PC-9 (cell line): ENCODE data around the gene PITRM1. TPM values are rescaled to one million over a fixed set of nuclear protein-coding genes. Genes with fewer than 3 reads are reported as not detected.
A peak's percentile ranks its signal among the peaks of the same experiment; 100 is the strongest.
"Not testable (repeated sequence)": the region's sequence is repeated elsewhere in the genome, so short reads cannot be mapped to it uniquely, and the experiment has no call there.

Experiments used
- Bru-seq: library from RNA; stranded (reverse); fragments of 400-500 nt; gene quantifications from one replicate; lab custom pipeline; 2021; lab: Mats Ljungman, UMichigan
- BruChase-seq, 2 experiments: library from RNA; stranded (reverse); fragments of 400-500 nt; gene quantifications; one replicate each; lab custom pipeline; 2021; lab: Mats Ljungman, UMichigan
- BruUV-seq: library from RNA; stranded (reverse); fragments of 400-500 nt; replicated peaks from 2 replicates; lab custom pipeline; 2021; lab: Mats Ljungman, UMichigan
- CTCF ChIA-PET: fragments of 300-600 bp; sonication (Branson Sonifier 250); formaldehyde crosslinking; loops from one replicate; lab custom pipeline; 2022; ENCODE audit warnings: antibody characterized with exemption; lab: Charles Lee
- POLR2A ChIA-PET: fragments of 300-600 bp; sonication (Branson Sonifier 250); formaldehyde crosslinking; loops from one replicate; lab custom pipeline; 2022; ENCODE audit warnings: antibody characterized with exemption; ENCODE audit not compliant: unreplicated experiment; lab: Charles Lee
- DNase-seq, 2 experiments: peaks; one replicate each; pipeline versions ENCODE4 v3.0.0 to v3.0.0-alpha.2; 2015 to 2022; ENCODE audit warnings: mixed read lengths in 1 of 2
- H2AFZ ChIP-seq: fragments of 200-600 bp; sonication (generic); 2 replicates; pipeline ENCODE4 v1.8.1; 2017; ENCODE audit warnings: antibody characterized with exemption
- H3F3A ChIP-seq: fragments of 200-600 bp; sonication (generic); 2 replicates; pipeline ENCODE4 v1.8.1; 2017; ENCODE audit warnings: antibody characterized with exemption, mild to moderate bottlenecking, low read depth; ENCODE audit not compliant: insufficient read depth
- H3K27ac ChIP-seq: fragments of 200-600 bp; sonication (generic); 2 replicates; pipeline ENCODE4 v1.6.1; 2016; ENCODE audit warnings: mixed run types
- H3K27me3 ChIP-seq: fragments of 200-600 bp; sonication (generic); 2 replicates; pipeline ENCODE4 v1.6.1; 2016; ENCODE audit warnings: low read depth, mixed run types; ENCODE audit not compliant: insufficient read depth
- H3K36me3 ChIP-seq: fragments of 200-600 bp; sonication (generic); 2 replicates; pipeline ENCODE4 v1.6.1; 2016; ENCODE audit warnings: low read depth, mixed run types
- H3K4me1 ChIP-seq: fragments of 200-600 bp; sonication (generic); replicated peaks from 2 replicates; pipeline ENCODE4 v1.6.1; 2016; ENCODE audit warnings: mixed run types; ENCODE audit not compliant: insufficient read depth
- H3K4me2 ChIP-seq: fragments of 200-600 bp; sonication (generic); 2 replicates; pipeline ENCODE4 v1.6.1; 2017; ENCODE audit warnings: mixed run types
- H3K4me3 ChIP-seq: fragments of 200-600 bp; sonication (generic); 2 replicates; pipeline ENCODE4 v1.6.1; 2016; ENCODE audit warnings: mixed run types
- H3K79me2 ChIP-seq: fragments of 200-600 bp; sonication (generic); 2 replicates; pipeline ENCODE4 v1.6.1; 2017; ENCODE audit warnings: low read depth, mixed run types
- H3K9me2 ChIP-seq: fragments of 200-600 bp; sonication (generic); 2 replicates; pipeline ENCODE4 v1.8.1; 2017; ENCODE audit warnings: mild to moderate bottlenecking; ENCODE audit not compliant: insufficient read depth
- H3K9me3 ChIP-seq: fragments of 200-600 bp; sonication (generic); 2 replicates; pipeline ENCODE4 v1.8.1; 2016; ENCODE audit warnings: low read depth; ENCODE audit not compliant: insufficient read depth
- H4K20me1 ChIP-seq: fragments of 200-600 bp; sonication (generic); 2 replicates; pipeline ENCODE4 v1.8.1; 2017; ENCODE audit not compliant: insufficient read depth
- EZH2 ChIP-seq: fragments of 200-600 bp; sonication (generic); IDR thresholded peaks from 2 replicates; pipeline ENCODE4 v1.8.0; 2017; ENCODE audit warnings: antibody characterized with exemption, low read depth
- intact Hi-C: fragments of 100-400 bp; cut with micrococcal nuclease; formaldehyde crosslinking; loops from one replicate; pipeline ENCODE4 v1.10.0; 2022; ENCODE audit not compliant: unreplicated experiment
- long read RNA-seq: library from polyadenylated mRNA; stranded (forward); transcript quantifications from one replicate; pipeline ENCODE4 v2.0.0, GENCODE V29; 2022
- total RNA-seq: library from RNA; stranded (reverse); gene quantifications from 2 replicates; pipeline ENCODE4 v1.2.3, GENCODE V29; 2021
- TF ChIP-seq, protein P1 (sequence below): fragments of 200-600 bp; sonication (generic); conservative IDR thresholded peaks from 2 replicates; pipeline ENCODE4 v1.6.1; 2017; ENCODE audit warnings: mixed run types, antibody characterized with exemption, mild to moderate bottlenecking, moderate library complexity

Gene PITRM1, protein sequence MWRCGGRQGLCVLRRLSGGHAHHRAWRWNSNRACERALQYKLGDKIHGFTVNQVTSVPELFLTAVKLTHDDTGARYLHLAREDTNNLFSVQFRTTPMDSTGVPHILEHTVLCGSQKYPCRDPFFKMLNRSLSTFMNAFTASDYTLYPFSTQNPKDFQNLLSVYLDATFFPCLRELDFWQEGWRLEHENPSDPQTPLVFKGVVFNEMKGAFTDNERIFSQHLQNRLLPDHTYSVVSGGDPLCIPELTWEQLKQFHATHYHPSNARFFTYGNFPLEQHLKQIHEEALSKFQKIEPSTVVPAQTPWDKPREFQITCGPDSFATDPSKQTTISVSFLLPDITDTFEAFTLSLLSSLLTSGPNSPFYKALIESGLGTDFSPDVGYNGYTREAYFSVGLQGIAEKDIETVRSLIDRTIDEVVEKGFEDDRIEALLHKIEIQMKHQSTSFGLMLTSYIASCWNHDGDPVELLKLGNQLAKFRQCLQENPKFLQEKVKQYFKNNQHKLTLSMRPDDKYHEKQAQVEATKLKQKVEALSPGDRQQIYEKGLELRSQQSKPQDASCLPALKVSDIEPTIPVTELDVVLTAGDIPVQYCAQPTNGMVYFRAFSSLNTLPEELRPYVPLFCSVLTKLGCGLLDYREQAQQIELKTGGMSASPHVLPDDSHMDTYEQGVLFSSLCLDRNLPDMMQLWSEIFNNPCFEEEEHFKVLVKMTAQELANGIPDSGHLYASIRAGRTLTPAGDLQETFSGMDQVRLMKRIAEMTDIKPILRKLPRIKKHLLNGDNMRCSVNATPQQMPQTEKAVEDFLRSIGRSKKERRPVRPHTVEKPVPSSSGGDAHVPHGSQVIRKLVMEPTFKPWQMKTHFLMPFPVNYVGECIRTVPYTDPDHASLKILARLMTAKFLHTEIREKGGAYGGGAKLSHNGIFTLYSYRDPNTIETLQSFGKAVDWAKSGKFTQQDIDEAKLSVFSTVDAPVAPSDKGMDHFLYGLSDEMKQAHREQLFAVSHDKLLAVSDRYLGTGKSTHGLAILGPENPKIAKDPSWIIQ
- total RNA-seq (92.3 and 124 TPM in 2 replicates), Bru-seq, nascent RNA (percentile 89 among the genes with signal in this experiment), BruChase-seq, experiment 1, labeled RNA remaining after a 2-hour chase (percentile 88 among the genes with signal in this experiment), BruChase-seq, experiment 2, labeled RNA remaining after a 6-hour chase (percentile 91 among the genes with signal in this experiment)
- long read RNA-seq, transcript PITRM1-201 (27 exons, 3,450 nt): major isoform, 102 of 140 reads
- long read RNA-seq, partial matches to known transcripts: 18 of 140 reads
- long read RNA-seq, other reads (novel, unspliced or antisense): 17 of 140 reads

DNA sequence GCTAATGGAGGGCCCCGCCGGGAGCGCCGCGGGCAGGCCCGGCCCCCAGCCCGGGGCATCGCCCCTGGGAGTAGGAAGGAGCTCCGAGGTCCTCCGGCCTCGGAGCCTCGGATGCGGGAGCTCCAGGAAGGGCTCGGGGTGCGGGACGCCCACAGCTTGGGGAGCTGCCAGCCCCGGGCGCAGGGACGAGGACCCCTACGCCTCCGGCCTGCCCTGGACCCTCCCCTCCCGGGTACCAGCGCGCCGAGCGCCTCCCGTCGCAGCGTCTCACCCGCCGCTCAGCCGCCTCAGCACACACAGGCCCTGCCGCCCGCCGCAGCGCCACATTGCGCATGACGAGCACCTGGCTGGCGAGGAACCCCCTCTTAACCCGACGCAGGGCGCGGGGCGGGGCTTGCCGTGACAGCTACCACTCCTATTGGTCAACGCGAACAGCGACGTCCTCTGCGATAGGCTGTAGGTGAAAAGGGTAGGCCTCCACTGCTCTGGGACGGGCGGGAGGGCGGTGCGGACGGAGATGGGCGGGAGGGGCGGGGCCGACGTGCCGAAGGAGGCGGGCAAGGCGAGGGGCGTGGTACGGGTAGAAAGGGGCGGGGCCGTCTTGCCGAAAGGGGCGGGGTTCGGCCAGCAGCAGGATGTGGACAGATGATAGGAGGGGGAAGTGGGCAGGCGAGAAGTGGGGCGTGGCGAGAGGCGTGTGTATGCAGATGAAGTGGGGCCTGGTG lies at the start of gene PITRM1:
PITRM1 (minus strand) TSS at position 337 of the 725 bp plus-strand sequence; CDS start at position 327, 10 bp downstream.
- DNase-seq: peak; percentile 93 to 98
- peak within 1 kb of the TSS; percentile 94 for H3K4me3 ChIP-seq
- H3K4me2 ChIP-seq: peak within 1 kb of the TSS; percentile 92
- no peaks in the 10 kb centered on the region for H3K27me3 ChIP-seq
- CTCF ChIA-PET: interaction anchor here (0.6 to 1.1 kb wide), 5 partner anchors 605 to 1660 kb away, joined by 3 to 8 read pairs (median 3); no protein-coding TSS in a partner anchor
- TF ChIP-seq, protein P1, sequence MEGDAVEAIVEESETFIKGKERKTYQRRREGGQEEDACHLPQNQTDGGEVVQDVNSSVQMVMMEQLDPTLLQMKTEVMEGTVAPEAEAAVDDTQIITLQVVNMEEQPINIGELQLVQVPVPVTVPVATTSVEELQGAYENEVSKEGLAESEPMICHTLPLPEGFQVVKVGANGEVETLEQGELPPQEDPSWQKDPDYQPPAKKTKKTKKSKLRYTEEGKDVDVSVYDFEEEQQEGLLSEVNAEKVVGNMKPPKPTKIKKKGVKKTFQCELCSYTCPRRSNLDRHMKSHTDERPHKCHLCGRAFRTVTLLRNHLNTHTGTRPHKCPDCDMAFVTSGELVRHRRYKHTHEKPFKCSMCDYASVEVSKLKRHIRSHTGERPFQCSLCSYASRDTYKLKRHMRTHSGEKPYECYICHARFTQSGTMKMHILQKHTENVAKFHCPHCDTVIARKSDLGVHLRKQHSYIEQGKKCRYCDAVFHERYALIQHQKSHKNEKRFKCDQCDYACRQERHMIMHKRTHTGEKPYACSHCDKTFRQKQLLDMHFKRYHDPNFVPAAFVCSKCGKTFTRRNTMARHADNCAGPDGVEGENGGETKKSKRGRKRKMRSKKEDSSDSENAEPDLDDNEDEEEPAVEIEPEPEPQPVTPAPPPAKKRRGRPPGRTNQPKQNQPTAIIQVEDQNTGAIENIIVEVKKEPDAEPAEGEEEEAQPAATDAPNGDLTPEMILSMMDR: no peak
- no peak for TF ChIP-seq EZH2
- H3F3A ChIP-seq: peaks cover 9% of the 10 kb centered on the region; the same call in 1 of the 2 replicates
- H3K79me2 ChIP-seq: peaks cover 29% of the 10 kb centered on the region
- POLR2A ChIA-PET: interaction anchor here (0.6 to 0.9 kb wide), 7 partner anchors 37 to 1607 kb away, joined by 3 to 17 read pairs (median 4); no protein-coding TSS in a partner anchor
- no peaks in the 10 kb centered on the region for H4K20me1 ChIP-seq
- intact Hi-C loops: loop anchor here (2.0 to 5.0 kb wide), 2 partner anchors 102 to 125 kb away; no protein-coding TSS in a partner anchor
- H3K4me1 ChIP-seq: peaks cover 8% of the 10 kb centered on the region
- no peaks in the 10 kb centered on the region for H3K36me3 ChIP-seq
- peak within 1 kb of the TSS; percentile 82 for H2AFZ ChIP-seq
- H3K9me2 ChIP-seq: no peaks in the 10 kb centered on the region
- no peaks in the 10 kb centered on the region for H3K9me3 ChIP-seq
- H3K27ac ChIP-seq: peak within 1 kb of the TSS; percentile 76
- BruUV-seq: no TSS peak

GRCh38 chr10:3222068-3222467 lies 49.5 kb upstream of the PITRM1 start:
- no peaks in the 10 kb centered on the region for H4K20me1 ChIP-seq
- no peak overlapping the region for H3K4me2 ChIP-seq
- no peak overlapping the region for H3K4me3 ChIP-seq
- ChIA-PET CTCF (interaction anchor here (0.6 kb wide), 1 partner anchor 369 kb away, joined by 3 read pairs; no protein-coding TSS in a partner anchor), POLR2A (no interaction called here)
- H3K36me3 ChIP-seq: no peaks in the 10 kb centered on the region
- H3K27ac ChIP-seq: no peak overlapping the region
- no TSS peak for BruUV-seq
- H3K27me3 ChIP-seq: no peaks in the 10 kb centered on the region
- H3K9me3 ChIP-seq: no peaks in the 10 kb centered on the region
- no peaks in the 10 kb centered on the region for H3K9me2 ChIP-seq
- peaks cover 4% of the 10 kb centered on the region for H3K4me1 ChIP-seq
- peaks cover 4% of the 10 kb centered on the region; the same call in 1 of the 2 replicates for H3F3A ChIP-seq
- H2AFZ ChIP-seq: no peak overlapping the region
- no peaks in the 10 kb centered on the region for H3K79me2 ChIP-seq
- intact Hi-C loops: no loop called here
- TF ChIP-seq, protein P1: no peak
- no peak for TF ChIP-seq EZH2
- peak in 1 of 2 experiments; percentile 24 for DNase-seq

DNA sequence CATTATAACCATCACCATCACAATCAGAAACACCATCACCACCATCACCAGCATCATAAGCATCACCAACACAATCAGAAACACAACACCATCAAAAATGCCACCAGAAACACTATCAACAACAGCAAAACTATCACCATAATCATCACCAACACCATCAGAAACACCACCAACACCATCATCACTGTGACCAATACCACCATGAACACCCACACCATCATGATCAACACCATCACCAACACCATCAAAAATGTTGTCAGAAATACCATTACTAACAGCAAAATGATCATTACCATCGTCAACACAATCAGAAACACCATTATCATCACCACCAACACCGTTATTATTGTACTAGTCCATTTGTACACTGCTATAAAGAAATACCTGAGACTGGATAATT lies 49.0 kb upstream of the PITRM1 start:
- H2AFZ ChIP-seq, CTCF ChIA-PET, H3K36me3 ChIP-seq, H3K27me3 ChIP-seq, DNase-seq, H3F3A ChIP-seq, H3K4me2 ChIP-seq, H3K4me3 ChIP-seq, H3K9me2 ChIP-seq, POLR2A ChIA-PET, BruUV-seq, H3K9me3 ChIP-seq, H3K27ac ChIP-seq, H4K20me1 ChIP-seq, H3K4me1 ChIP-seq, H3K79me2 ChIP-seq, intact Hi-C loops: not testable (repeated sequence)
